ENCODE measurements around the gene RNF121.

RNF121 gene

GRCh38 chr11:71935338-71935925, 6.6 kb downstream of the RNF121 start:
- no peak for DNase-seq

DNA sequence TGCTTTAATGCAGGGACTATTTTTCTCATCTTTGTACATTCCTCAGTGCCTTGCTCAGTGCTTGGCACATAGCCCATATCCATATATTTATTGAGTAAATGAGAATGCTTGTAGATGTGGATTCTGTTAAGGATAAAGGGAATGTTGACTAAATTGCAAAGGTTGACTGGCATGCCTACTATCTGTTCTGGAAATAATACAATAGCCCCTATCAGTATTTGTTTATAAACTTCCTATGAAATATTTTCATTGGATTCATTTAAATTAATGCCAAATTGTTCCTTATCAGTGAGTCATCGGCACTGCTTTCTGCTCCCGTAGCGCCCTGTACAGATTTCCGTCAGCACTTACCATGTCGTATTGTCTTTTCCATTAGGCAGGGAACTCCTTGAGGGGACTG, 8.0 kb downstream of the RNF121 start:
- DNase-seq = no peak

- no peak for DNase-seq
These were observed 9.0 kb downstream of the RNF121 start for GRCh38 chr11:71937826-71938225.

- DNase-seq = no peak
These were observed 11.8 kb downstream of the RNF121 start for GRCh38 chr11:71940561-71941219.

- no peak for DNase-seq
These were observed 17.3 kb downstream of the RNF121 start for GRCh38 chr11:71946144-71946571.

DNA sequence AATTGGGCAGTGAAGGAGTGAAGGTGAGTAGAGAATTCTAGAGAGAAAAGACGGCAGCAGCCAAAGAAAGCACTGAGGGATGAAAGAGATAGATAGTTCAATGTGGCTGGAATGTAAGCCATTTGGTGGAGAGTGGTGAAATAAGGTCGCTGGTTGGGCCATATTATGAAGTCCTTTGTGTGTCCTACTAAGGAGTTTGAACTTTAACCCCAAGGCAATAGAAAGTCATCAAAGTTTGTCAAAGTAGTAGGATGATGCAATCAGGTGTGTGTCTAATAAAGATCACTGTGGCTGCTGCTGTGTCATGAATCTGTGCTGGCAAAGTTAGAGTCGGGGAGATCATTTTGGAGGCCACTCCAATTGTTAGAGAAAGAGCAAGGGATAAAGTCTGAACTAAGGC, 18.7 kb downstream of the RNF121 start:
- no peak for DNase-seq

- DNase-seq = no peak
These were observed 19.6 kb downstream of the RNF121 start for GRCh38 chr11:71948314-71949027.

- DNase-seq = no peak
These were observed 20.2 kb downstream of the RNF121 start for GRCh38 chr11:71949034-71949433.

DNA sequence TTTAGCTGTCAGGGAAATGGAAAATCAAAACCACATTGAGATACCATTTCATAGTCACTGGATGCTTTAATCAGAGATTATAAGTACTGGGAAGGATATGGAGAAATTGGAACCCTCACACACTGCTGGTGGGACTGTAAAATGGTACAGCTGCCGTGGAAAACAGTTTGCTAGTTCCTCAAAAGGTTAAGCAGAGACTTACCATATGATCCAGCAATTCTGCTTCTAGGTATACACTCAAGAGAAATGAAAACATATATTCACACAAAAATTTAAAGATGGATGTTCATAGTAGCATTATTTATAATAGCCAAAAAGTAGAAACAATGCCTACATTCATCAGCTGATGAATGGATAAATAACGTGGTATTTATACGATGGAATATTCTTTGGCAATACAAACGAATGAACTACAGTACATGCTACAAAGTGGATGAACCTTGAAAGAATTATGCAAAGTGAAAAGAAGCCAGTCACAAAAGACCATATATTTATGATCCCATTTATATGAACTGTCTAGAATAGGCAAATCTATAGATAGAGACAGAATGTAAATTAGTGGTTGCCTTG, 23.0 kb downstream of the RNF121 start:
- DNase-seq = no peak

DNA sequence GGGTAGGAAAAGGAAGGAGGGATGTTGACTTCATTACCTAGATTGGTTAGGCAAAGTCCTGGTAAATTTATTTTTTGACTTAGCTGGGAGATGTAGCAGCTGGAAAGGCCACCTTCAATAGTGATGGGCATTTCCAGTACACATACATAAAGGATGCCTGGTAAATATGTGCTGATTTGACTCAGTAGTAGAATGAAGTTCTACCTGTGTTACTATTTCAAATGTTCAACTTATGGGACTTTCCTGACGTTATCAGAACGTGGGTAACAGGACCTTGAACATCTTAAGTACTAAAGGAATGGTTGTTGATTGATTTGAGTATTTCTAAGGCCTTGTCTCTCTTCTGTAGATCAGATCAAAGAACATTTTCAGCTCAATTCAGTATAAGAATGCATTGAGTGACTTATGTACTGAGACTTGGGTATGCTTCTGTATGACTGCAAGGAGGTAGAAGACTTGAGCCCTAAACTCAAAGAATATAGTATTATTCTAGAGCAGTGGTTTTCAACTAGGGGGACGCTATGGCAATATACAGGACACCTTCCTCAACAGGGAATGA, 27.1 kb downstream of the RNF121 start:
- DNase-seq = no peak

GRCh38 chr11:71962428-71963038, 33.7 kb downstream of the RNF121 start:
- no peak for DNase-seq

DNA sequence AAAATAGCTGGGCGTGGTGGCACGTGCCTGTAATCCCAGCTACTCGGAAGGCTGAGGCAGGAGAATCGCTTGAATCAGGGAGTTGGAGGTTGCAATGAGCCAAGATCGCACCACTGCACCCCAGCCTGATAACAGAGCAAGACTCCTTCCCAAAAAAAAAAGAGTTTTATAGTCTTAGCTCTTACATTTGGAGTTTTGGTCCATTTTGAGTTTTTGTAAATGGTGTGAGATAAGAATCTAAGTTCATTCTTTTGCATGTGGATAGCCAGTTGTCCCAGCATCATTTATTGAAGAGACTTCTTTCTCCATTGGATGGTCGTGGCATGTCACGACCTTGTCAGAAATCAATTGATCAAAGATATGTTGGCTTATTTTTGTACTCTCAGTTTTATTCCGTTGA, 34.6 kb downstream of the RNF121 start:
- DNase-seq = no peak

DNA sequence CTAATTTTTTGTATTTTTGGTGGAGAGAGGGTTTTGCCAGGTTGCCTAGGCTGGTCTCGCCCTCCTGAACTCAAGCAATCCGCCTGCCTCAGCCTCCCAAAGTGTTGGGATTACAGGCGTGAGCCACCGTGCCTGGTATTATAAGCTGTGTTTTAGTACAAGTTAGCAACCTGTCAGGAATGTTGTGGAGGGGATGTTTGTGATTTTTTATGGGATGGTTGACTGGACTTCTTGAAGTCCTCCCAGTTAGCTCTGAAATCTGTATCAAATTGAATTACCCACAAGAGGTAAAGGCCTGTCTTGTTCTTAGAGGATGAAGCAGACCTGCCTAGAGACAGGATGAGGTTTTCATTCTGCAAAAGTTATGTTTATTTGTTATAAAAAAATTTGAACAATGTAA, 35.8 kb downstream of the RNF121 start:
- DNase-seq = no peak

DNA sequence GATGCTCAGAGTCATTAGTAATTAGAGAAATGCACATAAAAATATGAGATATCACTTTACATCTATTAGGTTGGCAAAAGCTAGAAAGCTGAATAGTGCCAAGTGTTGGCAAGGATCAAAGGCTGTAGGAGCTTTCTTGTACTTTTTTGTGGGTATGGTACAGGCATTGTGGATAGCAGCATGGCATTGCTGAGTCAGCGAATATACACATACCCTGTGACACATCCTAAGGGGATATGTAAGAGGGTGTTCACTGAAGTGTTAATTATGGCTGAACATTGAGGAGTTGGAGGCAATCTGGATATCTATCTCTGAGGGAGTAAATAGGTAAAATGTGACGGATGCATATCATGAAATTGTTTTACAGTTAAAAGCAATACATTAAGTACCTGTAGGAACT, 42.8 kb downstream of the RNF121 start:
- no peak for DNase-seq

DNA sequence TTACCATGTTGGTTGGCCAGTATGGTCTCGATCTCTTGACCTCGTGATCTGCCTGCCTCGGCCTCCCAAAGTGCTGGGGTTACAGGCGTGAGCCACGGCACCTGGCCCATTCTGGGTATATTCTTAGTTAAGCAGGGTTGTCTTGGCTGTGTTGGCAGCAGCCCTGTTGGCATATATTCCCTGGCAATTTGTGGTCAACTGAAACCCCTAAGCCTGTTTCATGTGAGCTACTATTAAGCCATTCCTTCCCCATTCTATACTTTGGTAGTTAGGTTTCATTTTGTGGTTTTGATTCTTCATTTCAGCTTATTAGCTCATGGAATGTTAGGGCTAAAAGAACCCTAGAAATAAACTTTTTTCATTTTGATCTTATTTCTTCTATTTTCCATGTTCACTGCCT, 47.7 kb downstream of the RNF121 start:
- DNase-seq = no peak

GRCh38 chr11:71977090-71977489, 48.2 kb downstream of the RNF121 start:
- no peak for DNase-seq

- DNase-seq = no peak
These were observed 49.0 kb downstream of the RNF121 start for GRCh38 chr11:71977743-71978418.

GRCh38 chr11:71979094-71979493, 50.2 kb downstream of the RNF121 start:
- DNase-seq = no peak

- DNase-seq = no peak
These were observed 50.8 kb downstream of the RNF121 start for GRCh38 chr11:71979602-71980001.

DNA sequence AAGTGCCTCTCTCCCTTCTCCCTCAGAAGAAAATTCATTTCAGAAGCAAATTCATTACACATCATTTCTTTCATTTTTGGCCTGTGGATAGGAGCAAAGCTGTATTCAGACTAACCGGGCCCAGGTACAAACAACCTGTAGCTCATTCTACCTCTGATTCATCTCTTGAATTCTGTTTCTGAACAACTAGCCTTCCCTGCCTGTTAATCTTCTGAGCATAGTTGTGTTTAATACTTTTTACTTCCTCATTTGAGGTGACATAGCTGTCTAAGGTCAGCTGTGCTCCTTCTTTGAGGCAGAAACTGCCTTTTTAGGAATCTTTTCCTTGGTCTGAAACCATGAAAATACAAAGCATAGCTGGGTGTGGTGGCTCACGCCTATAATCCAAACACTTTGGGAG, 57.3 kb downstream of the RNF121 start:
- DNase-seq = no peak

DNA sequence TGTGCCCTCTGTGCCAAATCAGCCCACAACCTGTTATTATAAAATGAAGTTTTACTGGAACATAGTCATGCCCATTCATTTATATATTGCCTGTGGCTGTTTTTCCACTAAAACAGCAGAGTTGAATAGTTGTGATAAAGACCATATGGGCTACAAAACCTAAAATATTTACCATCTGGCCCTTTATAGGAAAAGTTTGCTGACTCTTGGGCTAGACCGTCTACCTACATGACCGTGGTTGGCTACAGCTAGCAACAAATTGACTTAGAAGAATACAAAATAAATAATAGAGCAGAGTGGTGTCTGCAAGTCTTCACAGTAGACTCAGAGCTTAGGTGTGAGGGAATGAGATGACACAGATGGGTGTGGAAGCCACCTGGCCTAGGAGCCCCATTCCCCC, 58.7 kb downstream of the RNF121 start:
- no peak for DNase-seq

DNA sequence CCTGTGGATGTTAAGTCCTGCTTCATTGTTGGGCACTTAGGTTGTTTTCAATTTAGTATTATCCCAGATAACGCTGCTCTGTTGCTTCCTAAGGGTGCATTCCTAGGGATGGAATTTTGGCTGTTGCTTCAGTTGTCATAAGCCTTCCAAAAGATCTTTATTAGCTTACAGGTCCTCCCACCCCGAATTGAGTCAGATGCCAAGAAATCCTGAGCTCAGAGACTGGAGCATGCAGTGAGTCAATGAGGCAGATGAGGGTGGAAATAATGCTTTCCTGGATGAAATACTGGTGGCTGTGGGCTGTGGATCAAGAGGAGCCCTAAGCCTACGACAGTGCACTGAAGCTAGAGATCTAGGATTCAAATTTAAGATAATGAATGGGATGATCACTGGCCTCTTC, 59.2 kb downstream of the RNF121 start:
- no peak for DNase-seq

DNA sequence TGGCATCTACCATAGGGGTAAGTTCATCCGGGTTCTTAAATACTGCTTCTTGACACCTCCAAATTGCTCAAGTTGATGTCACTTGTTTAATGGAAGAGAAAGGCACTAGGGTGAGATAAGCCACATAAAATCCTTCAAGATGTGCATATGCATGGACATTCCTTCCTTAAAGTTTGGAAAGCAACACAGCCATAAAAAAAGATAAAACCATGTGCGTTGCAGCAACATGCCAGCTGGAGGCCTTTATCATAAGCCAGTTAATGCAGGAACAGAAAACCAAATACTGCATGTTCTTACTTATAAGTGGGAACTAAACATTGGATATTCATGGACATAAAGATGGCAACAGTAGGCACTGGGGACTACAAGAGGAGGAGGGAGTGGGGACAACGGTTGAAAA, 61.9 kb downstream of the RNF121 start:
- no peak for DNase-seq

Data from GOT3 (cell line).